ENCODE measurements around the gene DAP.
"Not testable (repeated sequence)": the region's sequence is repeated elsewhere in the genome, so short reads cannot be mapped to it uniquely, and the experiment has no call there.

DAP gene, protein sequence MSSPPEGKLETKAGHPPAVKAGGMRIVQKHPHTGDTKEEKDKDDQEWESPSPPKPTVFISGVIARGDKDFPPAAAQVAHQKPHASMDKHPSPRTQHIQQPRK
- total RNA-seq, result 13.1 to 23.5 reads per million in 2 donors

DNA sequence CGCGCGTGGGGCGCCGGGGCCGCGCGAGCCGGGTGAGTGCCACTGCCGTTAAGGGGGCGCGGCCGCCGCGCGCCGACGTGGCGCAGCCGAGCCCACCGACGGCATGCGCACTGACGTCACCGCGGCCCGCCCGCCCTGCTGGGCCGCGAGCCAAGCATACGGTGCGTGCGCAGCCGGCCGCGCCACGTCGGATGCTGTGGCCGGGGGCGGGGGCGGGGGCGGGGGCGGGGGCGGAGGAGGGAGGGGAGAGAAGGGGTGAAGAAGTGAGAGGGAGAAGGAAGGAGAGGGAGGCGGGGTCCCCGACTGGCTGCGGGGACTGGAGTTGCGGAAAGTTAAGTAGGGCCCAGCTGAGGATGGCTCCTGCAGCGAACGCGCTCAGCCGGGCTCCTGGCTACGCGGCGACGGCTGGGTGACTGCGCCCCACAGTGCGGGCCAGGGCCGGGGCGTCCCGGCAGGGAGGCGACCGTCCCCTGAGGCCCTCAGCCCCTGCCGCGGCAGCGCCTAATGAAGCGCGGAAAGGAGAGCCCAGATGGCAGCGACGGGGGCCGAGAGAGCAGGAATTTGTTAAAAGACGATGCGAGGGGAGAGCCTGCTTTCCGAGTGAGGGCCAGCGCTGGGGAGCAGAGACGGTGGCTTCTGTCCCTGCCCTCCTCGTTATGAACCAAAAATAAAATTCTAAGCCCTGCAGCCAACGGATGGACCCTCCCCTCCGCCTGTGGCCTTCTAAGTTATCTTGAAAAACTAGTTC lies at the start of gene DAP:
Gene DAP (minus strand): TSS at position 50 of the 748 bp plus-strand sequence. CDS start 166 bp downstream, outside the sequence.
- DNase-seq, result peak; percentile 75 to 96 (median 88)

- DNase-seq, result no peak
Observed at GRCh38 chr5:10808347-10809226, 47.6 kb upstream of the DAP start.

DNA sequence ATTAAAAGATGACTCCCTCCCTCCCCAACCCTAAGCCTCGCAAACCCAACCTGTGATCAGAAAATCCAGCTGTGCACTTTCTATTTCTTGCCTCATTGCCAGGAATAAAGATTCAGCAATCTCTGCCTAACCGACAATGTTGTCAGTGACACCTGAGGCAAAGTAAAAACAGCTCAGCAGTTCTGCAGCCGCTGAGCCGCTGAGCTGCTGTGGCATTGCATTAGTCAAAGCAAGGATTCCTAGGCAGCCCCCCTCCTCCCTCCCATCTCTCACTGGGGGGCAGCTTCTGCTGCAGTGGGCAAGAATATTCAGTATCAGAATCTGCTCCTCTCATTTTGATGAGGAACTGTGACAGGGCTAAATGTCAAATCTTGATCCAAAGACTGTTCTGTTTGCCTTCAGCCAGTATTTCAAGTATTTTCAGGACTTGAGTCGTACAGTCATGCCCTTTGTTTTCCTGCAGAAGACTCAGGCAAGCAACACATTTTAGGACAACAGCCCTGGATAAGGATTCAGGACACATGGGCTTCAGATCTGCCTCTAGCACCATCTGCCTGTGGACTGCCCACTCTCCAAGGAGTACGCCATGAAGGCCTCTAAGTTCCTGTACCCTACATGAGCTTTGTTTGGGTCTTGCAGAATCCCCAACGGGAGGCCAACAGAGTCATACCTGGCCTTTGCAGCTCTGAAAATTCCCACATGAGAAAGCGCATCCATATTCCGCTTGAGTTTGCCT lies 41.1 kb upstream of the DAP start:
- DNase-seq, result no peak

- DNase-seq, result no peak
Observed at GRCh38 chr5:10800852-10801251, 39.8 kb upstream of the DAP start.

DNA sequence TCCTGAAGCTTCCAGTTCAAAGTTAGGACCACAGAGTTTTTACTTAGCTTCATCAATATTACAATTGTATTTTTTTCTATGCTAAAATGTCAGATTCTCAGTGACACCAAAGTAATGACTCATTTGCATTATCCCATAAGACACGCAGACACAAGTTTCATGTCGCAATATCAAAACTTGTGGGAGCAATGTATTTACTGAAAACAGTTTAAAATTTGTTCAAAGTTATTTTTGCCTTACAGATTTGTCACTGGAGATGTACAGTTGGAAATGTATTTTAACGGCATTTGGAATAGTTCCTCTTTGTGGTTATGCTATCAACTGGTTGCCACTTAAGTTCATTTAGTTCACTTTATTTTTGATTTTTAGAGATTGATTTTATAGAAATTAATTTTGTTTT lies 36.2 kb upstream of the DAP start:
- DNase-seq, result no peak

DNA sequence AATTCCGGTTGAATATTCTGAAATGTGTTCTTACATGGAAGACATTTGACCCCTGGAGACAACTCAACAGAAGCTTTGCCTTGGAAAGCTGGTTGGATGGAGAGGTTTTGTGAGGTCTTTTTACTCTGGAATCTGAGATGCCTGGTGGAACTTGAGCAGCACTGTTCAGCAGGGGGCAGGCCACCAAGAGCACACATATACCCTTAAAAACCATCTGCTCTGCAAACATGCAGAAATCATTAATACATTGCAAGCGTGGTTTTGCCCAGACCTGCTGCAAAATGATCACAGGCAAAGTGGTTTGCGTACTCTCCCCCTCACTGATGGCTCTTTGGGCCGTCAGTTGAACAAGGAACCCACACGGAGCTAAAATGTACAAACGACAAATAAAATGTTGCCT lies 32.8 kb upstream of the DAP start:
- no peak for DNase-seq

- no peak for DNase-seq
Observed at GRCh38 chr5:10792336-10792735, 31.3 kb upstream of the DAP start.

GRCh38 chr5:10789726-10790125 lies 28.7 kb upstream of the DAP start:
- no peak for DNase-seq

- DNase-seq, result no peak
Observed at GRCh38 chr5:10789021-10789420, 28.0 kb upstream of the DAP start.

- DNase-seq, result no peak
Observed at GRCh38 chr5:10788358-10788757, 27.3 kb upstream of the DAP start.

DNA sequence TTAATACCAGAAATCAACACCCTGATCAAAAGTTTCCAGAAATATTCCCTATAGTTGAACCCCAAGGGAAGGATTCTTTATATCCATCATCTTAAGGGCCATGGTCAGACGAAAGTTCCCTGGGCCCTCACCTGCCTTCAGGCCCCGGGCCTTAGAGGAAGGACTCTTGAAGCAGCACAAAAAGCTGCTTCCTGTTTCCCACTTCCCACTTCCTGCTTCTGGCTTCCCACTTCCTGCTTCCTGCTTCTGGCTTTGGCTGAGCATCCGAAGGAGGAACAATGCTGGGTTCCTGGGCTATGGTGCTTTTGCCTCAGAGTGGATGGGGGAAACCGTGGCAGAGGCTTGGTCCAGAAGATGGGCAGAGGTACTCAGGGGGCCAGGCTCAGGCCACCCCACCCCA lies 25.8 kb upstream of the DAP start:
- DNase-seq, result no peak

- not testable (repeated sequence) for DNase-seq
Observed at GRCh38 chr5:10780208-10780607, 19.2 kb upstream of the DAP start.

- DNase-seq, result no peak
Observed at GRCh38 chr5:10779592-10779991, 18.6 kb upstream of the DAP start.

DNA sequence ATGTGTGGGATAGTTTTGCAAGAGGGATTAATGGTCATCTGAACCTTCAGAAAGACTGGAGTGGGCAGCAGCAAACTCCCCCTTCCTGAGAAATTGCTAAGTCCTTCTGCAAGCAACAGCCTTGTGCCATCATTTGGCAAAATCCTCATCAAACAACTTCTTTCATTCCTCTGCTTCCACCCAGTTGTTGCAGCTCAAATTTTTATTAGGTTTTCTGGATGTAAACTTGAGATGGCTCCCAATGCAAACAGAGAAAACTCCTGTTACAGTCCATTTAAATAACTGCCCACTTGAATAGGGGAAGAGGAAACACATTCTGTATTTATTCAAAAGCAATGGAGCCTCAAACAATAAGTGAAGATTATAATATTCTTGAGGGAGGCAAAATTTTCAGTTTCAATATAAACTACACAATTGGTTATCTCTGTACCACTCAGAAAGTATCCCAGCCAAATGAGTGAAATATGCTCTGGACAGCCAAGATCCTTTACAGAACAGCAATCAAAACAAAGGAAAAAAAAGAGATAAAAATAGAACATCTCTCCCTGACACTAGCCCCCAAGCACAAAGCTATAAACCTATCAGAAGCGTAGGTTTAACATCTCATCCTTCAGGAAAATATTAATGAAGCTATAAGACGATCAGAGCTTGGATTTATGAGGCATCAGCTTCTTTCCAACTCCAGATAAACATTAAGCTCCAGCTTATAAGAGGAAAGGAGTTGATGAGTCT lies 17.3 kb upstream of the DAP start:
- DNase-seq, result no peak

DNA sequence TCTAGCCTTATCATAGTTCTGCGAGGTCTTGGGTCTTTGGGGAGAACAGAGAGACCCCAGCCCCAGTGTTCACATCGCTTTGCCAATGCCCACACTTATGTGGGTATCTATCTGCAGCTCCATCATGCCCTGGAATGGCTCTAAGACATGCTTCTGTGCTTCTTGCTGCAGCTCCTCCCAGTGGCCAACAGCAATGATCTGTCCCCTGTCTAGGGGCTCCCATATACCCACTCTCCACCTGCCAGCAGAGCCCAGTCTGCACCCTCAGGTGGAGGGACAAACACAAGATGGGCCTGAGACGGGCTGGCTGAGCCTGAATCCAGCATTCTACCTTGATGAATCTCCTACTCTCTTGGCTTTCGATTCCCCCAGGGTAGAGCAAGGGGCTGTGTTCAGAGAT lies 14.6 kb upstream of the DAP start:
- DNase-seq, result peak in 1 of 5 experiments; percentile 10

DNA sequence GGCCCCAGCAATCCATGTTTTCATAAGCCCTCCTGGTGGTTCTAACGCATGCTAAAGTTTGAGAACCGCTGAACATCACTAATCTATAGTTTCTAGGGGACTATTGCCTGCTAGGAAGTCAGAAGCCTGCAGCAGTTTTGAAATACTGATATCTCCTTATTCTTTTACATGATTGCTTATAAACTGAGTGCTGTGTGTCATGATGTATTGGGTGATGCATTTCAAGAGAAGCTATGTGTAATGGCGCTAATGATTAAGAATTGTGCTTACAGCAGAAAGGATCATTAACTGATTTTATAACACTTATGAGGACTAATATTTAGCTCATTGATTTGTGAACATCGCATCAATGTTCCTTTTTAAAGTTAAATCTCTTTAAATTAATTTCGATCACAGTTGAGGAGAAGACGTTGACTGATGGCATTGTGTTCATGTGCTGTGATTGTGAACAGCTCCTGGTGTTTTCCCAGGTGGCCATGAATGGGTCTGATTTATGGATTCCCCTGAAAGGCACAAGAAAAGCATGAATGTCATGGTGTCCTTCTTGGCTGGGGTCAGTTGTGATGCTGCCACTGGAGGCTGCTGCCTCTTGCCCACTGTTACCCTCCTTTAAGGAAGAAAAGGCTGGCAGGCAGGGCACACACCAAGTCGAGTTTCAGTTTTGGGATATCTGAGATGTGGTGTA lies 12.0 kb upstream of the DAP start:
- DNase-seq, result no peak

DNA sequence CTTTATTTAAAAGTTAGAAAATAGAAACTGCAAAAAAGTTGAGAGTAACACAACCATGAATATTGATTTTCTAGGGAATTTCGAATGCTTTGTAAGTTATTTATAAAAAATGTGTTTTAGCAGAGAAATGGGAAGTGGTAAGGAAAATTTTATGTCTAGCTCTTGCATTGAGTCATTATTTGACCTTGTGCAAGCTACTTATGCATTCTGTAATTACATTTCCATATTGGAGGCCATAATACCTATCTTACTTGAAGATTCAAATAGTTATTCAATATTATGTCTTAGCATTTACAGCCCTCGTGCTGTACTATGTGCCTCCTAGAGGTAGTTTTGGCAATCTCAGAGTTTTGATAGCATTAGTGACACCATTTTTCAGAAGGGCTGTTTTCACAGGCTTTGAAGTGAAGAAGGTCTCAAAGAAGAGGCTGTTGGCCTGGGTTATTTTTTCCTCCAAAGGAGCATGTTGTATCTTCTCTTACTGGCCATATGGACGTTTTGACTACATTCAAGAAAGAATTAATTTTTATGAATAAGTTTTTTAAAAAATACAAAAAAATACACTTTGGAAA lies 7.4 kb upstream of the DAP start:
- no peak for DNase-seq

GRCh38 chr5:10762776-10763500 lies 1.9 kb upstream of the DAP start:
- no peak for DNase-seq

GRCh38 chr5:10761933-10762775 lies 1.1 kb upstream of the DAP start:
- no peak for DNase-seq

- no peak for DNase-seq
Observed at GRCh38 chr5:10760921-10761184, 181 bp downstream of the DAP start.
